Tibial nerve (tissue), 4 donors: ENCODE results near the gene WWC2. TPM values are rescaled to one million over a fixed set of nuclear protein-coding genes. Genes with fewer than 3 reads are reported as not detected.

Experiments
- DNase-seq, 2 donors: peaks; one replicate each; pipeline ENCODE4 v3.0.0-alpha.2; 2019; ENCODE audit warnings: low spot score in 2 of 2
- H3K27ac ChIP-seq, 4 donors: fragments of 200-600 bp; sonication (generic) in 3 of 4; one replicate each; pipeline ENCODE4 v1.5.1; 2017 to 2019; ENCODE audit warnings: mild to moderate bottlenecking in 1 of 4
- H3K27me3 ChIP-seq, 2 donors: fragments of 200-600 bp; sonication (generic) in 1 of 2; one replicate each; pipeline versions ENCODE4 v1.5.1 to v1.6.0; 2017 to 2019
- H3K36me3 ChIP-seq, 3 donors: fragments of 200-600 bp; sonication (generic); one replicate each; pipeline ENCODE4 v1.5.1; 2018 to 2019
- H3K4me1 ChIP-seq, 4 donors: fragments of 200-600 bp; sonication (generic) in 3 of 4; one replicate each; pipeline ENCODE4 v1.5.1; 2017 to 2019
- H3K4me3 ChIP-seq, 4 donors: fragments of 200-600 bp; sonication (generic) in 3 of 4; one replicate each; pipeline ENCODE4 v1.5.1; 2017 to 2019; ENCODE audit warnings: mild to moderate bottlenecking in 1 of 4, moderate library complexity in 1 of 4
- H3K9me3 ChIP-seq, 4 donors: fragments of 200-600 bp; sonication (generic) in 3 of 4; one replicate each; pipeline ENCODE4 v1.5.1; 2017 to 2019
- CTCF ChIP-seq, 5 experiments: fragments of 200-600 bp in 3 of 5; fragments of 450-650 bp in 2 of 5; sonication (generic) in 3 of 5; IDR thresholded peaks; one replicate each; pipeline ENCODE4 v1.5.1; 2016 to 2019; ENCODE audit warnings: antibody characterized with exemption in 5 of 5, mild to moderate bottlenecking in 3 of 5, moderate library complexity in 2 of 5
- EP300 ChIP-seq, 2 donors: sonication (generic); formaldehyde crosslinking; IDR thresholded peaks; one replicate each; pipeline ENCODE4 v1.6.1; 2017; ENCODE audit warnings: antibody characterized with exemption in 2 of 2, mild to moderate bottlenecking in 1 of 2
- POLR2A ChIP-seq, 2 donors: fragments of 450-650 bp; IDR thresholded peaks; one replicate each; pipeline ENCODE4 v1.6.1; 2017; ENCODE audit warnings: antibody characterized with exemption in 2 of 2, mild to moderate bottlenecking in 2 of 2, moderate library complexity in 2 of 2
- WGBS, 2 donors: methylation state at CpG; one replicate each; pipeline ENCODE4 v1.1.5; 2018; 5-methylcytosine and 5-hydroxymethylcytosine counted together
- total RNA-seq, 4 donors: library from RNA; depleted of rRNA; stranded (reverse); fragments of >200 nt; gene quantifications; one replicate each; pipeline ENCODE4 v1.1.0, GENCODE V29; 2016

The WWC2 gene
- total RNA-seq, 4 donors from 2014 or later, result 38.2 to 60.9 (median 42.9) TPM

GRCh38 chr4:183300070-183300469, 201.0 kb downstream of the WWC2 start:
- no peak for DNase-seq
- no peak for TF ChIP-seq POLR2A (IDR thresholded peaks at IDR 0.05)
- TF ChIP-seq EP300 (IDR thresholded peaks at IDR 0.05), result no peak
- TF ChIP-seq CTCF (IDR thresholded peaks at IDR 0.05), result no peak
- Histone ChIP-seq H3K4me3 (no peak overlapping the region), H3K36me3 (peaks cover 0 to 64% (median 0%) of the 10 kb centered on the region in 3 donors), H3K27ac (no peak overlapping the region), H3K27me3 (no peaks in the 10 kb centered on the region), H3K4me1 (no peaks in the 10 kb centered on the region), H3K9me3 (no peaks in the 10 kb centered on the region)
- 53 to 72% methylated on average over 6 of the region's 6 CpGs for WGBS, 2 donors

GRCh38 chr4:183300655-183301054, 201.6 kb downstream of the WWC2 start:
- Histone ChIP-seq H3K9me3 (no peaks in the 10 kb centered on the region), H3K27me3 (no peaks in the 10 kb centered on the region), H3K4me1 (no peaks in the 10 kb centered on the region), H3K4me3 (no peak overlapping the region), H3K27ac (no peak overlapping the region), H3K36me3 (peaks cover 0 to 59% (median 0%) of the 10 kb centered on the region in 3 donors)
- no peak for TF ChIP-seq EP300 (IDR thresholded peaks at IDR 0.05)
- DNase-seq, result no peak
- 84 to 85% methylated on average over 5 of the region's 5 CpGs for WGBS, 2 donors

GRCh38 chr4:183303301-183303700, 204.2 kb downstream of the WWC2 start:
- Histone ChIP-seq H3K27ac (no peak overlapping the region), H3K4me1 (no peaks in the 10 kb centered on the region), H3K36me3 (peaks cover 0 to 33% (median 0%) of the 10 kb centered on the region in 3 donors), H3K4me3 (no peak overlapping the region), H3K9me3 (no peaks in the 10 kb centered on the region), H3K27me3 (no peaks in the 10 kb centered on the region)
- no peak for DNase-seq
- WGBS, 2 donors, result 71 to 74% methylated on average over 4 of the region's 4 CpGs
- no peak for TF ChIP-seq CTCF (IDR thresholded peaks at IDR 0.05)
- no peak for TF ChIP-seq EP300 (IDR thresholded peaks at IDR 0.05)
- TF ChIP-seq POLR2A (IDR thresholded peaks at IDR 0.05), result no peak

GRCh38 chr4:183304067-183304466, 205.0 kb downstream of the WWC2 start:
- no peak overlapping the region for H3K27ac ChIP-seq
- peaks cover 0 to 25% (median 0%) of the 10 kb centered on the region in 3 donors for H3K36me3 ChIP-seq
- no peaks in the 10 kb centered on the region for H3K4me1 ChIP-seq
- TF ChIP-seq CTCF (IDR thresholded peaks at IDR 0.05) (no peak), POLR2A (IDR thresholded peaks at IDR 0.05) (no peak), EP300 (IDR thresholded peaks at IDR 0.05) (no peak)
- H3K4me3 ChIP-seq, result no peak overlapping the region
- no peaks in the 10 kb centered on the region for H3K9me3 ChIP-seq
- 75 to 93% methylated on average over 4 of the region's 4 CpGs for WGBS, 2 donors
- H3K27me3 ChIP-seq, result no peaks in the 10 kb centered on the region
- DNase-seq, result no peak

- H3K27me3 ChIP-seq, result no peaks in the 10 kb centered on the region
- no peaks in the 10 kb centered on the region for H3K4me1 ChIP-seq
- DNase-seq, result no peak
- WGBS, 2 donors, result 96 to 98% methylated on average over 2 of the region's 2 CpGs
- H3K4me3 ChIP-seq, result no peak overlapping the region
- no peak for TF ChIP-seq EP300 (IDR thresholded peaks at IDR 0.05)
- no peak for TF ChIP-seq POLR2A (IDR thresholded peaks at IDR 0.05)
- H3K9me3 ChIP-seq, result no peaks in the 10 kb centered on the region
- H3K36me3 ChIP-seq, result peaks cover 0 to 21% (median 0%) of the 10 kb centered on the region in 3 donors
- no peak overlapping the region for H3K27ac ChIP-seq
Observed at GRCh38 chr4:183304538-183304937, 205.5 kb downstream of the WWC2 start.

- Histone ChIP-seq H3K27me3 (no peaks in the 10 kb centered on the region), H3K27ac (no peak overlapping the region), H3K36me3 (peaks cover 0 to 17% (median 0%) of the 10 kb centered on the region in 3 donors), H3K4me3 (no peak overlapping the region), H3K4me1 (no peaks in the 10 kb centered on the region), H3K9me3 (no peaks in the 10 kb centered on the region)
- WGBS, 2 donors, result 68 to 84% methylated on average over 3 of the region's 3 CpGs
- TF ChIP-seq EP300 (IDR thresholded peaks at IDR 0.05), result no peak
- no peak for DNase-seq
Observed at GRCh38 chr4:183306811-183307210, 207.8 kb downstream of the WWC2 start.

- WGBS, 2 donors, result 85 to 88% methylated on average over 5 of the region's 5 CpGs
- Histone ChIP-seq H3K4me1 (no peaks in the 10 kb centered on the region), H3K36me3 (peaks cover 0 to 47% (median 0%) of the 10 kb centered on the region in 3 donors), H3K27me3 (no peaks in the 10 kb centered on the region), H3K27ac (no peak overlapping the region), H3K9me3 (no peaks in the 10 kb centered on the region), H3K4me3 (no peak overlapping the region)
- TF ChIP-seq EP300 (IDR thresholded peaks at IDR 0.05) (no peak), POLR2A (IDR thresholded peaks at IDR 0.05) (no peak), CTCF (IDR thresholded peaks at IDR 0.05) (no peak)
- DNase-seq, result no peak
Observed at GRCh38 chr4:183312841-183313240, 213.8 kb downstream of the WWC2 start.
